K562 (cell line): ENCODE data around the gene IDH1.

ENCODE experiments used
- ELF4 ChIP-seq: fragments of 450-650 bp; formaldehyde crosslinking; IDR thresholded peaks from 2 replicates; pipeline ENCODE4 v1.4.0; 2022; ENCODE audit warnings: missing genetic modification characterization
- ESRRA ChIP-seq: fragments of 450-650 bp; IDR thresholded peaks from 2 replicates; pipeline ENCODE4 v1.6.1; 2014; ENCODE audit warnings: low read depth, mild to moderate bottlenecking, moderate library complexity, borderline replicate concordance
- FOSL1 ChIP-seq: fragments of 200-800 bp; sonication (Bioruptor generic); conservative IDR thresholded peaks from 2 replicates; pipeline ENCODE4 v1.6.1; 2016; ENCODE audit warnings: missing genetic modification characterization, missing compliant biosample characterization
- MAFK ChIP-seq: IDR thresholded peaks from 2 replicates; pipeline ENCODE4 v1.6.1; 2011; ENCODE audit warnings: low read length, improper control_type of control experiment
- MEF2D ChIP-seq: conservative IDR thresholded peaks from 2 replicates; pipeline ENCODE4 v1.6.1; 2016; ENCODE audit warnings: low read depth, missing genetic modification characterization, missing compliant biosample characterization
- RAD21 ChIP-seq, 2 experiments: fragments of 250-450 bp in 1 of 2; fragments of 450-650 bp in 1 of 2; sonication (Bioruptor Pico) in 1 of 2; formaldehyde crosslinking in 1 of 2; IDR thresholded peaks in 1 of 2; conservative IDR thresholded peaks in 1 of 2; 2 replicates each; pipeline versions ENCODE4 v1.4.0 to v1.8.0; 2020 to 2022; ENCODE audit warnings: mild to moderate bottlenecking in 2 of 2, moderate library complexity in 1 of 2
- TARDBP ChIP-seq: fragments of 450-650 bp; IDR thresholded peaks from 2 replicates; pipeline ENCODE4 v1.6.1; 2016
- ZFP1 ChIP-seq: fragments of 450-650 bp; formaldehyde crosslinking; IDR thresholded peaks from 2 replicates; pipeline ENCODE4 v1.4.0; 2020; ENCODE audit warnings: mild to moderate bottlenecking, mixed read lengths
- ZNF146 ChIP-seq: IDR thresholded peaks from one replicate; pipeline ENCODE4 v1.6.1; 2018; ENCODE audit warnings: missing compliant biosample characterization; ENCODE audit not compliant: unreplicated experiment
- TF ChIP-seq, protein P1 (sequence below), 3 experiments: IDR thresholded peaks in 2 of 3; conservative IDR thresholded peaks in 1 of 3; 2 replicates each; pipeline ENCODE4 v1.5.1; 2011 to 2012; ENCODE audit warnings: low read length in 3 of 3, mild to moderate bottlenecking in 3 of 3, control low read depth in 2 of 3, improper control_type of control experiment in 1 of 3, inconsistent platforms in 1 of 3, low read depth in 1 of 3, mixed read lengths in 1 of 3, moderate library complexity in 1 of 3; ENCODE audit not compliant: insufficient read depth in 2 of 3
- TF ChIP-seq, protein P2 (sequence below): sonication (generic); formaldehyde crosslinking; IDR thresholded peaks from 2 replicates; pipeline ENCODE4 v1.5.0; 2020; ENCODE audit warnings: missing genetic modification reagents
- TF ChIP-seq, protein P3 (sequence below), 2 experiments: fragments of 450-650 bp; IDR thresholded peaks; 2 replicates each; pipeline ENCODE4 v1.6.1; 2016
- TF ChIP-seq, protein P4 (sequence below): fragments of 250-450 bp; sonication (Bioruptor Pico); IDR thresholded peaks from 2 replicates; pipeline ENCODE4 v1.8.0; 2021; ENCODE audit warnings: borderline replicate concordance, mild to moderate bottlenecking, moderate library complexity; ENCODE audit not compliant: poor library complexity, severe bottlenecking

DNA sequence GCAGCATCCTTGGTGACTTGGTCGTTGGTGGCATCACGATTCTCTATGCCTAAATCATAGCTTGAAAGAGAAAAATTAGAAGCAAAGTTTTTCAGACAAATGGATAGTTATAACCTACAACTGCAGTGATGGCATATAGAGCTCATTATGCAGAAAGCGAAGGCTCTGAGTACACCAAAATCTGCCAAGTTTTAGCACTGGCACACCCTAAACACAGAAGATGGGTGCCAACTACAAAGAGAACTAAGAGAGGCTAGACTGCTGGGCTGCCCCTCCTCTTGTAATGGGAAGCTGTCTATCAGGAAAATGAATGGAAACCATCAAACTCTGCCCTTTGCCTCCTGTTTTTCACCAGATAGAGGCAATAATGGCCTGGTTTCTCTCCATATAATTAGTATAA lies 6.3 kb downstream of the IDH1 start:
- TF ChIP-seq ZNF146 (CRISPR knock-in tag) (no peak), ESRRA (no peak), FOSL1 (tag) (no peak), TARDBP (no peak), ELF4 (no peak), ZFP1 (CRISPR knock-in tag) (no peak), MAFK (no peak), RAD21 (CRISPR knock-in tag; conservative IDR thresholded peaks at IDR 0.05 in 1 of 2, IDR thresholded peaks at IDR 0.05 in 1 of 2) (no peak), MEF2D (no peak)
- TF ChIP-seq, protein P1, sequence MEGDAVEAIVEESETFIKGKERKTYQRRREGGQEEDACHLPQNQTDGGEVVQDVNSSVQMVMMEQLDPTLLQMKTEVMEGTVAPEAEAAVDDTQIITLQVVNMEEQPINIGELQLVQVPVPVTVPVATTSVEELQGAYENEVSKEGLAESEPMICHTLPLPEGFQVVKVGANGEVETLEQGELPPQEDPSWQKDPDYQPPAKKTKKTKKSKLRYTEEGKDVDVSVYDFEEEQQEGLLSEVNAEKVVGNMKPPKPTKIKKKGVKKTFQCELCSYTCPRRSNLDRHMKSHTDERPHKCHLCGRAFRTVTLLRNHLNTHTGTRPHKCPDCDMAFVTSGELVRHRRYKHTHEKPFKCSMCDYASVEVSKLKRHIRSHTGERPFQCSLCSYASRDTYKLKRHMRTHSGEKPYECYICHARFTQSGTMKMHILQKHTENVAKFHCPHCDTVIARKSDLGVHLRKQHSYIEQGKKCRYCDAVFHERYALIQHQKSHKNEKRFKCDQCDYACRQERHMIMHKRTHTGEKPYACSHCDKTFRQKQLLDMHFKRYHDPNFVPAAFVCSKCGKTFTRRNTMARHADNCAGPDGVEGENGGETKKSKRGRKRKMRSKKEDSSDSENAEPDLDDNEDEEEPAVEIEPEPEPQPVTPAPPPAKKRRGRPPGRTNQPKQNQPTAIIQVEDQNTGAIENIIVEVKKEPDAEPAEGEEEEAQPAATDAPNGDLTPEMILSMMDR (IDR thresholded peaks at IDR 0.05 in 2 of 3, conservative IDR thresholded peaks at IDR 0.05 in 1 of 3; ENCODE audit: insufficient read depth in 2 of 3, low read depth in 1 of 3, low read length in 3 of 3) = no peak
- TF ChIP-seq, protein P2, sequence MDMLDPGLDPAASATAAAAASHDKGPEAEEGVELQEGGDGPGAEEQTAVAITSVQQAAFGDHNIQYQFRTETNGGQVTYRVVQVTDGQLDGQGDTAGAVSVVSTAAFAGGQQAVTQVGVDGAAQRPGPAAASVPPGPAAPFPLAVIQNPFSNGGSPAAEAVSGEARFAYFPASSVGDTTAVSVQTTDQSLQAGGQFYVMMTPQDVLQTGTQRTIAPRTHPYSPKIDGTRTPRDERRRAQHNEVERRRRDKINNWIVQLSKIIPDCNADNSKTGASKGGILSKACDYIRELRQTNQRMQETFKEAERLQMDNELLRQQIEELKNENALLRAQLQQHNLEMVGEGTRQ (CRISPR knock-in tag) = no peak
- TF ChIP-seq, protein P3, sequence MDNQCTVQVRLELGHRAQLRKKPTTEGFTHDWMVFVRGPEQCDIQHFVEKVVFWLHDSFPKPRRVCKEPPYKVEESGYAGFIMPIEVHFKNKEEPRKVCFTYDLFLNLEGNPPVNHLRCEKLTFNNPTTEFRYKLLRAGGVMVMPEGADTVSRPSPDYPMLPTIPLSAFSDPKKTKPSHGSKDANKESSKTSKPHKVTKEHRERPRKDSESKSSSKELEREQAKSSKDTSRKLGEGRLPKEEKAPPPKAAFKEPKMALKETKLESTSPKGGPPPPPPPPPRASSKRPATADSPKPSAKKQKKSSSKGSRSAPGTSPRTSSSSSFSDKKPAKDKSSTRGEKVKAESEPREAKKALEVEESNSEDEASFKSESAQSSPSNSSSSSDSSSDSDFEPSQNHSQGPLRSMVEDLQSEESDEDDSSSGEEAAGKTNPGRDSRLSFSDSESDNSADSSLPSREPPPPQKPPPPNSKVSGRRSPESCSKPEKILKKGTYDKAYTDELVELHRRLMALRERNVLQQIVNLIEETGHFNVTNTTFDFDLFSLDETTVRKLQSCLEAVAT (IDR thresholded peaks at IDR 0.05) = no peak
- TF ChIP-seq, protein P4, sequence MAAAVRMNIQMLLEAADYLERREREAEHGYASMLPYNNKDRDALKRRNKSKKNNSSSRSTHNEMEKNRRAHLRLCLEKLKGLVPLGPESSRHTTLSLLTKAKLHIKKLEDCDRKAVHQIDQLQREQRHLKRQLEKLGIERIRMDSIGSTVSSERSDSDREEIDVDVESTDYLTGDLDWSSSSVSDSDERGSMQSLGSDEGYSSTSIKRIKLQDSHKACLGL (CRISPR knock-in tag) = no peak
